ENCODE data around the gene PRUNE1. TPM values are rescaled to one million over a fixed set of nuclear protein-coding genes. Genes with fewer than 3 reads are reported as not detected.

PRUNE1 gene
- total RNA-seq, 2 experiments from 2014 or later: 18.8 to 20.8 TPM

DNA sequence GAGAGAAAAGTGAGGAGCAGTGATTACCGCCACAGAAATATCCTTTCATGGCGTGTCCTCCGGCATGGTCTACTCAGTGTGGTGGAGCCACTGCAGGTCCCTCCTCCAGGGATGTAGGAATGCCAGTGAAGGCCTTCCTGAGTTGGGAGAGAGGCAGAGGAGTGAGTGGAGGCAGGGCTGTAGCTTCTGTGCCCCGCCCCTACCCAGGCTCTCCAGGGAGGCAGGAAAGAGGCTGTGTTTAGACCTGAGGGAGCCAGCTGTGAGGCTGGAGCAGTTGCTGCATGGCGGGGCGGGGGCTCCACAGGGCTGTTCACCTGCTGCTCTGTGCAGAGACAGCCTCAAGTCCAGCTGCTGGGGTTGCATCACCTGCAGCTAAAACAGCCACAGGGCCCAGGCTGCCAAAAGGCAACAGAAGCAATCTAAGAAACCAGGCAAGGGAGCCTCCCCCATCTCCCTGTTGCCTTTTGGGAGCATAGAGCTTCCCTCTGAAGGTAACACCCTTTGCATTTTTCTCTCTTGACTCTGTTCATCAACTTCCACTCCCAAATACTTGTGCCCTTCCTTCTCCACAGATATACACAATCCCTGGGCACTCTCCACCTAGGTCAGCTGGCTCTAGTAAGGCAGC is 27.0 kb upstream of the PRUNE1 start:
- TF ChIP-seq EZH2phosphoT487 (IDR thresholded peaks at IDR 0.05; ENCODE audit: borderline replicate concordance, low read depth, low read length): no peak
- TF ChIP-seq, protein P1, sequence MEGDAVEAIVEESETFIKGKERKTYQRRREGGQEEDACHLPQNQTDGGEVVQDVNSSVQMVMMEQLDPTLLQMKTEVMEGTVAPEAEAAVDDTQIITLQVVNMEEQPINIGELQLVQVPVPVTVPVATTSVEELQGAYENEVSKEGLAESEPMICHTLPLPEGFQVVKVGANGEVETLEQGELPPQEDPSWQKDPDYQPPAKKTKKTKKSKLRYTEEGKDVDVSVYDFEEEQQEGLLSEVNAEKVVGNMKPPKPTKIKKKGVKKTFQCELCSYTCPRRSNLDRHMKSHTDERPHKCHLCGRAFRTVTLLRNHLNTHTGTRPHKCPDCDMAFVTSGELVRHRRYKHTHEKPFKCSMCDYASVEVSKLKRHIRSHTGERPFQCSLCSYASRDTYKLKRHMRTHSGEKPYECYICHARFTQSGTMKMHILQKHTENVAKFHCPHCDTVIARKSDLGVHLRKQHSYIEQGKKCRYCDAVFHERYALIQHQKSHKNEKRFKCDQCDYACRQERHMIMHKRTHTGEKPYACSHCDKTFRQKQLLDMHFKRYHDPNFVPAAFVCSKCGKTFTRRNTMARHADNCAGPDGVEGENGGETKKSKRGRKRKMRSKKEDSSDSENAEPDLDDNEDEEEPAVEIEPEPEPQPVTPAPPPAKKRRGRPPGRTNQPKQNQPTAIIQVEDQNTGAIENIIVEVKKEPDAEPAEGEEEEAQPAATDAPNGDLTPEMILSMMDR (conservative IDR thresholded peaks at IDR 0.05; ENCODE audit: low read length): no peak
- DNase-seq (ENCODE audit: low spot score): peak; percentile 52
- H3K9me2 ChIP-seq (ENCODE audit: insufficient read depth, low read length): no peaks in the 10 kb centered on the region
- no TSS peak for BruUV-seq (replicated peaks)
- H3K27ac ChIP-seq (ENCODE audit: low read depth, low read length, poor library complexity, severe bottlenecking): no peak overlapping the region
- POLR2A ChIA-PET: interaction anchor here (1.3 kb wide), 1 partner anchor 79 kb away, joined by 3 read pairs; the partner anchor contains the start of gene MLLT11
- H4K20me1 ChIP-seq (ENCODE audit: insufficient read depth, low read length): no peaks in the 10 kb centered on the region
- no peak overlapping the region for H3K4me2 ChIP-seq (ENCODE audit: low read length)
- no peaks in the 10 kb centered on the region for H3K9me3 ChIP-seq (ENCODE audit: low read length)
- peak overlapping the region; percentile 52; the same call in 1 of the 2 replicates for H2AFZ ChIP-seq (ENCODE audit: low read length)
- CTCF ChIA-PET (ENCODE audit: unreplicated experiment): interaction anchor here (1.1 kb wide), 1 partner anchor 174 kb away, joined by 3 read pairs; no protein-coding TSS in a partner anchor
- peaks cover 38% of the 10 kb centered on the region for H3K4me1 ChIP-seq (ENCODE audit: insufficient read depth, low read length, poor library complexity, severe bottlenecking)
- H3K79me2 ChIP-seq (ENCODE audit: insufficient read depth, low read depth, low read length): no peaks in the 10 kb centered on the region
- H3K36me3 ChIP-seq (ENCODE audit: insufficient read depth, low read length): no peaks in the 10 kb centered on the region; the same call in 1 of the 2 replicates
- H3K4me3 ChIP-seq (ENCODE audit: low read depth, low read length, poor library complexity, severe bottlenecking): no peak overlapping the region
- intact Hi-C loops (cut with micrococcal nuclease; ENCODE audit: unreplicated experiment): no loop called here

DNA sequence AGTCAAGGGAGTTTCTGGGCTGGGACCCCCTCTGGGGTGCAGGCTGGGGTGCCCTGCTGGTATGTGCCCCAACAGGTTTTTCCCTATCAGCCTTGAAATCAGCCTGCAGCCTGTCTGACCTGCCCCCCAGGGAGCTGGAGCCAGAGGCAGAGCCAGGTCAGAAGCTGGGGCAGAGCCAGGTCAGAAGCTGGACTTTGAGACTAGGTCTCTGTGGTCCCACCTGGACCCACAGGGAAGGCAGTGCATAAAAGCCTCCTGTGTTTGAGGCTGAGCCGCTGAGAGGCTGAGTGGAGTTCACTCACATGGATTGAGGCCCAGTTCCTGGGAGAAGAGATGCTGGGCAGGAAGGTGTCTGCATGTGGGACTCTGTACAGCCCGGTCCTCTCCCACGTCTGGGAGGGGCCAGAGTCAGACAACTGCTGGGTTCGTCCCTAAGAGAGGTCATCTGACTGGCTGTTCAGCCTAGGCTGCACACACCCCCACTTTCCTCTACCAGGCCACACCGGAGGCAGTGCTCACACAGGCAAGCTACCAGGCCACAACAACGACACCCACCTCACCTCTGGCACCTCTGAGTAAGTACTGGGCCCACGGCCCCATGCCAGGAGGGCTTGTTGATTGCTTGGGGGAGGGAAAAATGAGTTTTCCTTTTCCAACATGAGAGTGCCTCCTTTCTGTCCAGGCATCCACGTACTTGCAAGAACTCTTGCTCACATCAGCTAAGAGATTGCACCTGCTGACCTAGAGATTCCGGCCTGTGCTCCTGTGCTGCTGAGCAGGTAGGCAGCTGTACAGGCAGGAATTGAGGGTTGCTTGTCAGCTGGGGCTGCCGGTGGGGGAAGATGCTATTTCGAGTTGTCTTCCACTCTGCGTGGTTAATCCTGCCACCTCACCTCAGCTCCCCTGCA is 26.2 kb upstream of the PRUNE1 start, which contains the start of gene ANXA9:
Gene ANXA9, plus strand, starts transcription at position 488 of the 908 bp plus-strand sequence. CDS start 814 bp downstream, outside the sequence.
- Histone ChIP-seq H3K36me3 (ENCODE audit: insufficient read depth, low read length) (no peaks in the 10 kb centered on the region; the same call in 1 of the 2 replicates), H3K4me3 (ENCODE audit: low read depth, low read length, poor library complexity, severe bottlenecking) (no peak within 1 kb of the TSS), H3K4me1 (ENCODE audit: insufficient read depth, low read length, poor library complexity, severe bottlenecking) (peaks cover 32% of the 10 kb centered on the region), H3K4me2 (ENCODE audit: low read length) (no peak within 1 kb of the TSS), H4K20me1 (ENCODE audit: insufficient read depth, low read length) (no peaks in the 10 kb centered on the region), H3K9me3 (ENCODE audit: low read length) (no peaks in the 10 kb centered on the region), H3K9me2 (ENCODE audit: insufficient read depth, low read length) (no peaks in the 10 kb centered on the region), H2AFZ (ENCODE audit: low read length) (peak within 1 kb of the TSS; percentile 52; the same call in 1 of the 2 replicates), H3K79me2 (ENCODE audit: insufficient read depth, low read depth, low read length) (no peaks in the 10 kb centered on the region), H3K27ac (ENCODE audit: low read depth, low read length, poor library complexity, severe bottlenecking) (no peak within 1 kb of the TSS)
- ChIA-PET CTCF (ENCODE audit: unreplicated experiment) (interaction anchor here (1.1 kb wide), 1 partner anchor 173 kb away, joined by 3 read pairs; no protein-coding TSS in a partner anchor), POLR2A (interaction anchor here (1.0 to 1.3 kb wide), 2 partner anchors 8 to 78 kb away, joined by 3 to 5 read pairs; partner anchors contain the start of gene MLLT11)
- no peak for DNase-seq (ENCODE audit: low spot score)
- no TSS peak for BruUV-seq (replicated peaks)
- TF ChIP-seq, protein P1 (conservative IDR thresholded peaks at IDR 0.05; ENCODE audit: low read length): no peak
- TF ChIP-seq EZH2phosphoT487 (IDR thresholded peaks at IDR 0.05; ENCODE audit: borderline replicate concordance, low read depth, low read length): no peak
- intact Hi-C loops (cut with micrococcal nuclease; ENCODE audit: unreplicated experiment): no loop called here

Measured in OCI-LY7 (cell line).